Heart right ventricle (tissue), 16 donors: Measurements from ENCODE around the gene VWCE. TPM values are rescaled to one million over a fixed set of nuclear protein-coding genes. Genes with fewer than 3 reads are reported as not detected.

Source experiments
- ATAC-seq, 8 donors: fragments of 200-7000 bp; cut with Tn5 transposase; one replicate each; pipeline ENCODE4 v1.9.1; 2020; ENCODE audit warnings: mild to moderate bottlenecking in 8 of 8, moderate library complexity in 8 of 8, moderate number of reproducible peaks in 1 of 8
- DNase-seq, 2 donors: peaks; one replicate each; pipeline ENCODE4 v3.0.0-alpha.2; 2020
- H3K27ac ChIP-seq, 10 donors: fragments of 200-600 bp; sonication (generic) in 2 of 10; one replicate each; pipeline versions ENCODE4 v1.5.0 to v1.8.0; 2020 to 2022; ENCODE audit warnings: mild to moderate bottlenecking in 3 of 10
- H3K27me3 ChIP-seq, 7 donors: fragments of 200-600 bp; one replicate each; pipeline ENCODE4 v1.8.0; 2021 to 2022; ENCODE audit warnings: mild to moderate bottlenecking in 2 of 7
- H3K36me3 ChIP-seq, 9 donors: fragments of 200-600 bp; sonication (generic) in 1 of 9; one replicate each; pipeline versions ENCODE4 v1.5.0 to v1.8.0; 2020 to 2022; ENCODE audit warnings: mild to moderate bottlenecking in 2 of 9
- H3K4me1 ChIP-seq, 9 donors: fragments of 200-600 bp; sonication (generic) in 1 of 9; one replicate each; pipeline versions ENCODE4 v1.5.0 to v1.8.0; 2020 to 2022; ENCODE audit warnings: mild to moderate bottlenecking in 4 of 9
- H3K4me3 ChIP-seq, 10 donors: fragments of 200-600 bp; sonication (generic) in 2 of 10; one replicate each; pipeline versions ENCODE4 v1.5.0 to v1.8.0; 2020 to 2022; ENCODE audit warnings: mild to moderate bottlenecking in 7 of 10, moderate library complexity in 2 of 10
- H3K9me3 ChIP-seq, 11 donors: fragments of 200-600 bp in 10 of 11; sonication (generic) in 2 of 11; one replicate each; pipeline versions ENCODE4 v1.5.0 to v1.8.0; 2013 to 2022; ENCODE audit warnings: mild to moderate bottlenecking in 2 of 11, control low read depth in 1 of 11, moderate library complexity in 1 of 11
- CTCF ChIP-seq, 9 donors: fragments of 200-600 bp; sonication (generic) in 2 of 9; IDR thresholded peaks; one replicate each; pipeline versions ENCODE4 v1.5.0 to v1.8.0; 2021 to 2022; ENCODE audit warnings: antibody characterized with exemption in 9 of 9, mild to moderate bottlenecking in 5 of 9, moderate library complexity in 1 of 9
- WGBS, 2 donors: extraction: QIAGEN DNeasy Blood & Tissue Kit; methylation state at CpG; one replicate each; pipeline ENCODE4 v1.1.7; 2013; ENCODE audit warnings: inconsistent platforms in 1 of 2; 5-methylcytosine and 5-hydroxymethylcytosine counted together
- intact Hi-C, 10 donors: fragments of 100-400 bp; cut with DNase I; formaldehyde crosslinking; loops; one replicate each; pipeline versions ENCODE4 v1.11.1 to v1.14.2; 2022
- polyA plus RNA-seq, 2 donors: library from polyadenylated mRNA; stranded (reverse); fragments of 200-250 nt; gene quantifications; one replicate each; pipeline ENCODE4 v1.2.3, GENCODE V29; 2013
- total RNA-seq, 10 donors: library from RNA; stranded (reverse); fragmentation: NEBNext Ultra II Directional in 3 of 10; extraction: Animal tissue kit (Norgen Biotek cat#: 25700) in 3 of 10; gene quantifications; one replicate each; pipeline versions ENCODE4 v1.2.1 to v1.2.4, GENCODE V29; 2021 to 2023
- donor health status: Arrhythmogenic right ventricular cardiomyopathy.
- donor health status: ischemic (EF 13 %, LVEDD 7.1; RV severe dilation, severe dysfunction).
- donor health status: healthy with polysubstance abuse.
- donor health status: DM: no; HTN: yes; CAD: no.
- donor health status: DM: no; HTN: no; CAD: no.
- donor health status: ischemic (EF 25% LVEDD 6.9; RV normal size, moderate dysfunction).
- donor health status: ischemic (EF 25% LVEDD 5.7; RV mildly dilated, moderate dysfunction).
- donor health status: healthy.
- donor health status: DM: yes; HTN: yes; CAD: no.
- donor health status: Ischemic cardiomyopathy.
- donor health status: ischemic (EF 35%, LVEDD 5.7; RV mildly dilated, moderate dysfunction).
- donor health status: nonischemic (EF 11% LVEDD 7.7; RV severe dilation, severe dysfunction).
- donor health status: DM: yes; HTN: yes; CAD: no.
- donor health status: PGD.
- donor health status: ischemic (EF 29% LVEDD 5.4; RV normal size, mild dysfunction).
- donor health status: nonischemic (EF 23%, LVEDD 6.1; RV moderate dilation, normal function).

The VWCE gene
- total and polyA plus RNA-seq, 12 donors, result 0.42 to 2.2 (median 0.89) TPM

DNA sequence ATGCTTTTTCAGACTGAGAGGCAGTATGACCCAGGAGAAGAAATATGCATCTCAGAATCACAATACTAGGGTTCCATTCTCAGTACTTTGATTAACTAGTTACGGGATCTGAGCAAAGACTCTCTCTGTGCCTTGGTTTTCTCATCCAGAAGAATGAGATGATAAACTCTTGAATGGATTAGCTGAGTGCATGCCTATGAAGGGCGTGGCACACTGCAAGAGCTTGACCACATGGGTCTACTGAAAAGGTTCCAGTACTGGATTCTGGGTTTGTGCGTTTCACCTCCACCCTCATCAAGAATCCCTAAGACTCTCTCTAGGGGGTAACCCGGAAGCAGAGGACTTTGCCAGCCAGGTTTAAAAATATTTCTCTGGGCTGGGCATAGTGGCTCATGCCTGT is 28.5 kb downstream of the VWCE start:
- Histone ChIP-seq H3K9me3 (no peaks in the 10 kb centered on the region), H3K27ac (no peak overlapping the region), H3K4me1 (no peaks in the 10 kb centered on the region), H3K4me3 (no peak overlapping the region), H3K36me3 (no peaks in the 10 kb centered on the region), H3K27me3 (no peaks in the 10 kb centered on the region)
- no peak for ATAC-seq
- intact Hi-C loops, result no loop called here
- TF ChIP-seq CTCF (IDR thresholded peaks at IDR 0.05), result no peak
- 84 to 88% methylated on average over 4 of the region's 4 CpGs for WGBS, 2 donors
- DNase-seq, result no peak

DNA sequence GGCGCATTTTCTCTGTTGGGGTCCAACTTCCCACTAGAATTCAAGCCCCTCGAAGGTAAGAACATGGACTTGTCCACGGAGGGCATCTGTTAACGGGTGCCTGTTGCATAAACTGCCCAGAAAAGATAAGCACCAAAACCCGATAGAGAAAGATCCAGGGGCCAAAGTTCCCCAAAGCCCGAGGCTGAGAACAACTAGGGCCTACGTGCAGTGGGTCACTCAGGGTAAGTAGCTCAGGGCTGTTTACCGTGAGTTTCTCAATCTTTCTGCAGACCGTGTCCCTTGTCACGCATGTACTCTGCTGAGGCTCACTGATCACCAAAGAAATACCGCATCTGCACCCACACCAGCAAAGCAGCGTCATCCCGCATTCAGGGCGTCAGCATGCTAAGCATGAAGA is 29.8 kb downstream of the VWCE start:
- ATAC-seq (no peak), DNase-seq (no peak)
- H3K4me1 ChIP-seq, result no peaks in the 10 kb centered on the region
- no peak for TF ChIP-seq CTCF (IDR thresholded peaks at IDR 0.05)
- intact Hi-C loops, result no loop called here
- H3K4me3 ChIP-seq, result no peak overlapping the region
- WGBS, 2 donors, result 91 to 94% methylated on average over 14 of the region's 14 CpGs
- no peaks in the 10 kb centered on the region for H3K27me3 ChIP-seq
- no peaks in the 10 kb centered on the region for H3K9me3 ChIP-seq
- no peaks in the 10 kb centered on the region for H3K36me3 ChIP-seq
- no peak overlapping the region for H3K27ac ChIP-seq

DNA sequence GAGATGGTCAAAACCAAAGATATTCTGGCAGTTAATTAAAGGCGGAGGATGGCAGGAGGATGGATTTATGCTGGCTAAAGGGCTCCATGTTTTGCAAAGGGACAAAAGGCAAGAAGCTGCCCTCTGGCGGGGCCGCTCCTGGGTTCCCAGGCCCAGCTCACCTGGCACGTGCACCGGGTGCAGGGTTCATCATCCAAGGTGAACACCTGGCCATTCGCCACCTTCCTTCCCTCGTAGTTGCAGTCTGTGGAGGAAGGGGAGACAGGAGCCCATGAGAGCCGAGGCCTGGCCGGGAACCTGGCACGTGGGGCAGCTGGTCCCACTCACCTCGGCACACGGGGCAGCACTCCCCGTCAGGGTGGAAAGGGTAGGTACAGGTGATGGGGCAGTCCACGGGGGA is 30.3 kb downstream of the VWCE start:
- no peak overlapping the region for H3K27ac ChIP-seq
- WGBS, 2 donors, result 94% methylated on average over 14 of the region's 14 CpGs

GRCh38 chr11:61264371-61264770 is 30.7 kb downstream of the VWCE start:
- no peaks in the 10 kb centered on the region for H3K27me3 ChIP-seq
- no peaks in the 10 kb centered on the region for H3K36me3 ChIP-seq
- intact Hi-C loops, result no loop called here
- DNase-seq (no peak), ATAC-seq (no peak)
- H3K9me3 ChIP-seq, result no peaks in the 10 kb centered on the region
- no peak for TF ChIP-seq CTCF (IDR thresholded peaks at IDR 0.05)
- no peak overlapping the region for H3K4me3 ChIP-seq
- WGBS, 2 donors, result 92 to 94% methylated on average over 6 of the region's 6 CpGs
- H3K4me1 ChIP-seq, result no peaks in the 10 kb centered on the region
- no peak overlapping the region for H3K27ac ChIP-seq

More for the DNA sequence above, 30.3 kb downstream of the VWCE start:
- H3K27me3 ChIP-seq, result no peaks in the 10 kb centered on the region
- no peak overlapping the region for H3K4me3 ChIP-seq
- ATAC-seq (no peak), DNase-seq (no peak)
- H3K9me3 ChIP-seq, result no peaks in the 10 kb centered on the region
- H3K4me1 ChIP-seq, result no peaks in the 10 kb centered on the region
- no peak for TF ChIP-seq CTCF (IDR thresholded peaks at IDR 0.05)
- H3K36me3 ChIP-seq, result no peaks in the 10 kb centered on the region
- intact Hi-C loops, result no loop called here
